SK-N-SH (cell line): ENCODE data around the gene RNASE1.

ENCODE experiments used
- CTCF ChIP-seq: fragments of 200-600 bp; sonication (generic); IDR thresholded peaks from 2 replicates; pipeline ENCODE4 v1.6.1; 2017; ENCODE audit warnings: antibody characterized with exemption, mild to moderate bottlenecking, moderate library complexity
- EP300 ChIP-seq, 2 experiments: IDR thresholded peaks; 2 replicates each; pipeline versions ENCODE4 v1.4.0 to v1.6.1; 2012; ENCODE audit warnings: borderline replicate concordance in 1 of 2, low read depth in 1 of 2, low read length in 1 of 2
- FOXM1 ChIP-seq: IDR thresholded peaks from 2 replicates; pipeline ENCODE4 v1.4.0; 2012; ENCODE audit warnings: low read depth, mild to moderate bottlenecking
- JUND ChIP-seq: IDR thresholded peaks from 2 replicates; pipeline ENCODE4 v1.4.0; 2012
- MXI1 ChIP-seq: IDR thresholded peaks from 2 replicates; pipeline ENCODE4 v1.6.1; 2012; ENCODE audit warnings: mild to moderate bottlenecking, low read depth, low read length, improper control_type of control experiment
- NFIC ChIP-seq: IDR thresholded peaks from 2 replicates; pipeline ENCODE4 v1.4.0; 2012; ENCODE audit warnings: borderline replicate concordance
- RCOR1 ChIP-seq: fragments of 150-350 bp; IDR thresholded peaks from 2 replicates; pipeline ENCODE4 v1.6.1; 2017; ENCODE audit warnings: antibody characterized with exemption, low read length
- REST ChIP-seq: IDR thresholded peaks from 2 replicates; pipeline ENCODE4 v1.6.1; 2012; ENCODE audit warnings: mild to moderate bottlenecking, low read depth, low read length, moderate library complexity
- SIN3A ChIP-seq: IDR thresholded peaks from 2 replicates; pipeline ENCODE4 v1.6.1; 2012; ENCODE audit warnings: low read depth, mild to moderate bottlenecking, low read length, moderate library complexity, borderline replicate concordance
- USF2 ChIP-seq: fragments of 150-350 bp; IDR thresholded peaks from 2 replicates; pipeline ENCODE4 v1.6.1; 2017; ENCODE audit warnings: antibody characterized with exemption, low read length, low read depth, borderline replicate concordance
- YY1 ChIP-seq: IDR thresholded peaks from 2 replicates; pipeline ENCODE4 v1.4.0; 2012; ENCODE audit warnings: low read depth, mild to moderate bottlenecking

- TF ChIP-seq RCOR1 (no peak), EP300 (IDR thresholded peaks at IDR 0.05; ENCODE audit: borderline replicate concordance in 1 of 2, low read depth in 1 of 2, low read length in 1 of 2) (no peak), SIN3A (no peak), REST (no peak), FOXM1 (no peak), YY1 (no peak), CTCF (no peak), MXI1 (no peak), NFIC (no peak), JUND (no peak), USF2 (no peak)
Measured at GRCh38 chr14:20823859-20824258, 21.2 kb upstream of the RNASE1 start.
